HEK293 (cell line): Measurements from ENCODE around the gene ITIH2.

Experiments
- CTCF ChIA-PET: fragments of 350-600 bp; formaldehyde crosslinking; extraction: SDS; loops from one replicate; lab custom pipeline; 2021; ENCODE audit warnings: antibody characterized with exemption; lab: Yijun Ruan, JAX
- POLR2A ChIA-PET: fragments of 300-600 bp; formaldehyde crosslinking; extraction: SDS; loops from one replicate; lab custom pipeline; 2020; ENCODE audit warnings: antibody characterized with exemption, inconsistent platforms; lab: Yijun Ruan, JAX
- H3K27ac ChIP-seq: fragments of 200-500 bp; sonication (Bioruptor generic); 2 replicates; pipeline ENCODE4 v1.5.1; 2014; ENCODE audit warnings: low read depth, low read length, control low read depth, inconsistent platforms; ENCODE audit errors: extremely low read depth
- H3K36me3 ChIP-seq, 2 experiments: fragments of 200-500 bp in 1 of 2; sonication (Bioruptor generic) in 1 of 2; 1 replicate in 1 of 2; 2 replicates in 1 of 2; pipeline ENCODE4 v1.5.1; 2014 to 2017; ENCODE audit warnings: inconsistent platforms in 2 of 2, low read length in 2 of 2; ENCODE audit not compliant: control insufficient read depth in 2 of 2, insufficient read depth in 1 of 2
- H3K4me1 ChIP-seq: fragments of 200-500 bp; sonication (Bioruptor generic); 2 replicates; pipeline ENCODE4 v1.5.1; 2014; ENCODE audit warnings: mild to moderate bottlenecking, low read length, inconsistent platforms; ENCODE audit not compliant: control insufficient read depth, insufficient read depth
- H3K4me3 ChIP-seq: 2 replicates; pipeline ENCODE4 v1.5.1; 2011; ENCODE audit warnings: low read depth, mild to moderate bottlenecking, control low read depth, low read length, moderate library complexity
- H3K9me3 ChIP-seq: fragments of 200-500 bp; sonication (Bioruptor generic); 2 replicates; pipeline ENCODE4 v1.5.1; 2014; ENCODE audit warnings: low read depth, low read length, inconsistent platforms; ENCODE audit not compliant: control insufficient read depth, insufficient read depth
- FEZF1 ChIP-seq: fragments of 450-650 bp; formaldehyde crosslinking; IDR thresholded peaks from 2 replicates; pipeline ENCODE4 v1.5.1; 2016; ENCODE audit warnings: missing biosample characterization, missing genetic modification characterization
- GLIS1 ChIP-seq: fragments of 450-650 bp; formaldehyde crosslinking; IDR thresholded peaks from 2 replicates; pipeline ENCODE4 v1.5.1; 2016; ENCODE audit warnings: missing biosample characterization, missing genetic modification characterization
- INSM2 ChIP-seq: fragments of 450-650 bp; formaldehyde crosslinking; IDR thresholded peaks from 2 replicates; pipeline ENCODE4 v1.5.1; 2016; ENCODE audit warnings: missing biosample characterization, missing genetic modification characterization
- KLF10 ChIP-seq: fragments of 450-650 bp; IDR thresholded peaks from 2 replicates; pipeline ENCODE4 v1.5.1; 2018; ENCODE audit warnings: missing biosample characterization, mild to moderate bottlenecking, missing genetic modification characterization
- KLF17 ChIP-seq: fragments of 450-650 bp; formaldehyde crosslinking; IDR thresholded peaks from 2 replicates; pipeline ENCODE4 v1.5.1; 2016; ENCODE audit warnings: missing biosample characterization, missing genetic modification characterization
- ZFP3 ChIP-seq: fragments of 450-650 bp; formaldehyde crosslinking; IDR thresholded peaks from 2 replicates; pipeline ENCODE4 v1.5.1; 2016; ENCODE audit warnings: low read depth, missing biosample characterization, missing genetic modification characterization
- ZNF175 ChIP-seq: fragments of 450-650 bp; formaldehyde crosslinking; IDR thresholded peaks from 2 replicates; pipeline ENCODE4 v1.5.1; 2016; ENCODE audit warnings: missing biosample characterization, missing genetic modification characterization
- ZNF239 ChIP-seq: fragments of 450-650 bp; formaldehyde crosslinking; IDR thresholded peaks from 2 replicates; pipeline ENCODE4 v1.5.1; 2016; ENCODE audit warnings: missing biosample characterization, missing genetic modification characterization
- ZNF24 ChIP-seq: fragments of 450-650 bp; formaldehyde crosslinking; IDR thresholded peaks from 2 replicates; pipeline ENCODE4 v1.5.1; 2016; ENCODE audit warnings: missing biosample characterization, missing genetic modification characterization
- ZNF488 ChIP-seq: fragments of 450-650 bp; formaldehyde crosslinking; IDR thresholded peaks from 2 replicates; pipeline ENCODE4 v1.5.1; 2016; ENCODE audit warnings: missing biosample characterization, missing genetic modification characterization
- ZNF518A ChIP-seq: fragments of 450-650 bp; formaldehyde crosslinking; conservative IDR thresholded peaks from 2 replicates; pipeline ENCODE4 v1.5.1; 2016; ENCODE audit warnings: low read depth, missing biosample characterization, missing genetic modification characterization
- ZNF585B ChIP-seq: fragments of 450-650 bp; formaldehyde crosslinking; IDR thresholded peaks from 2 replicates; pipeline ENCODE4 v1.5.1; 2016; ENCODE audit warnings: missing biosample characterization, missing genetic modification characterization
- ZNF639 ChIP-seq: fragments of 450-650 bp; formaldehyde crosslinking; IDR thresholded peaks from 2 replicates; pipeline ENCODE4 v1.5.1; 2016; ENCODE audit warnings: missing biosample characterization, missing genetic modification characterization
- ZNF785 ChIP-seq: fragments of 450-650 bp; formaldehyde crosslinking; IDR thresholded peaks from 2 replicates; pipeline ENCODE4 v1.5.1; 2016; ENCODE audit warnings: missing biosample characterization, missing genetic modification characterization

ITIH2 gene

GRCh38 chr10:7797582-7797981 is 94.5 kb downstream of the ITIH2 start:
- H3K4me1 ChIP-seq: peaks cover 7% of the 10 kb centered on the region
- ChIA-PET POLR2A (interaction anchor here (0.6 to 3.0 kb wide), 5 partner anchors 10 to 236 kb away, joined by 3 to 15 read pairs (median 5); partner anchors contain the start of genes ATP5F1C, KIN and TAF3), CTCF (interaction anchor here (0.7 kb wide), 1 partner anchor 15 kb away, joined by 4 read pairs; no protein-coding TSS in a partner anchor)
- H3K27ac ChIP-seq: no peak overlapping the region
- no peak overlapping the region for H3K4me3 ChIP-seq
- H3K36me3 ChIP-seq: peaks cover 49 to 63% of the 10 kb centered on the region in 2 experiments
- TF ChIP-seq ZNF24 (tag by site-specific recombination): no peak
- no peak for TF ChIP-seq GLIS1 (tag by site-specific recombination)
- TF ChIP-seq ZNF518A (tag by site-specific recombination): no peak
- TF ChIP-seq ZNF639 (tag by site-specific recombination): no peak
- TF ChIP-seq FEZF1 (tag by site-specific recombination): no peak
- no peak for TF ChIP-seq ZNF785 (tag by site-specific recombination)
- no peak for TF ChIP-seq ZNF239 (tag by site-specific recombination)
- no peak for TF ChIP-seq ZFP3 (tag by site-specific recombination)
- TF ChIP-seq KLF10: no peak
- no peak for TF ChIP-seq ZNF585B (tag by site-specific recombination)
- no peak for TF ChIP-seq INSM2 (tag by site-specific recombination)
- TF ChIP-seq KLF17 (tag by site-specific recombination): no peak
- no peak for TF ChIP-seq ZNF175 (tag by site-specific recombination)
- TF ChIP-seq ZNF488 (tag by site-specific recombination): no peak
- H3K9me3 ChIP-seq: no peaks in the 10 kb centered on the region
